T1000 (cell line): ENCODE data around the gene UNK.

ENCODE experiments used
- DNase-seq: peaks from one replicate; lab custom pipeline; 2025; ENCODE audit warnings: mixed read lengths; lab: John Stamatoyannopoulos, UW

Gene UNK

DNA sequence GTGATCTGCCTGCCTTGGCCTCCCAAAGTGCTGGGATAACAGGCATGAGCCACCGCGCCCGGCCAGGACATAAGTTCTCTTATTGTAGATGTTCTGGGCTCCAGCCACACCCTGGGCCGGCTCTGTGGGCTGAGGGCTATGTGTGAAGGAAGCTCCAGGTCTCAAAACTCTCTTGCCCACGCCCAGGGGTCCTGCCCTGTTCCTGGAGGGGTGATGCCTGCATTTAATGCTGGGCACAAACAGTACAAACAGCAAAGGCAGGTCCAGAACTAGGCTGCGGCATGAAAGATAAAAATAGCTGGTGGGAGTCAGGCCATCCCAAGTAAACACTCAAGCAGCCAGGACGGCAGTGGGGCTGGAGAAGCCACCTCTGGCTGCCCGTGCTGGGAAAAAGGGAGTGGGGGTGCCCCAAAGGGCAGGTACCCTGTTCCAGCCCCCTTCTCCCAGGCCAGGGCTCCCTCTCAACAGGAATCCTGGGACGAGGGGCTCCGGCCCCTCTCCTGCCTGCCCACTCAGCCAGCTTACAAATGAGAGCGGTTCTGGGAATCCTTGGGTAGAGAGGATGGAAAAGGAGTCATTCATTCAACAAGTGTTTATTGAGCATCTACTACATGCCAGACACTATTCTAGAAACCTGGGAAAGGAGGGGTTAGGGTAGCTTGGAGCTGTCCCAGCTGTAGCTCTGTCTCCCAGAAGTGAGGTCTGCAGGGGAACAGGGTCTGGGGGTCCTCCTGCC is 89.1 kb downstream of the UNK start:
- no peak for DNase-seq

DNA sequence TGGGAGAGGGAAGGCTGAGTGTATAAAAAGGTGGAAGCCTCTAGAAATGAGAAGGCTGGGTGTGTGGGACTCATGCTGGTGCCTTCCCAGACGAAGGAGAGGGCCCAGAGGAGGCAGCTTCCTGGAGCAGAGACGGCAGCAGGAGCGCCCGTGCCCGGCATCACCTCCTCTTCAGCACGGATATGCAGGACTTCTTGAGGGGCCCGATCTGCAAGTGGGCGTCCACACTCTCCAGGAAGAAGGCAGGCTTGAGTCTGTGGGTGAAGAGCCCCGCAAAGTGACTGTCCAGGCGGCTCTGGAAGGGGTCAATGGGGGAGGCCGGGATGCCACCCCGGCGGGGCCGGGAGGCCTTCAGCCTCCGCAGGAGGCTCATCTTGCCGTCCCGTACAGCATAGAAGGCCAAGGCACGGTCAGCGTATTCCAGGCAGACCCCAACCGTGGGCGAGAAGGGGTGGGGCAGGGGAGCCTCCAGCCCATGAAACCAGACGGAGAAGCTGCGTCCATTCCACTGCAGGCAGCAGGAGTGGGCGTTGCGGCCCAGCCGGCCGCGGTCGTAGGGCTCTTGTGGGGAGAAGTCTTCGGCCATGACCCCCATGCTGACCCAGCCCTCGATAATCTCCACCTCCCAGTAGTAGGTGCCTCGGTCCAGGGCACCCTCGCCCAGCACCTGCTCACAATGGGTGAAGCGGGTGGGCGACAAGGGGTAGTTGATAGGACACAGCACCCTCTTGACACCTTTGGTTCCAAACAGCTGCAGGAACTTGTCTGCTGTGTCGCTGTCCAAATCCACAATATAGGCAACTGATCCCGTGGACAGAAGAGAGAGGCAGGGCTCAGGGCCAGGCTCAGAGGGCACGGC is 89.9 kb downstream of the UNK start:
- no peak for DNase-seq
